Ishikawa (cell line): ENCODE results near the gene XRCC5.

Experiments used
- CEBPB ChIP-seq: IDR thresholded peaks from 2 replicates; pipeline ENCODE4 v1.6.1; 2012
- CREB1 ChIP-seq: IDR thresholded peaks from 2 replicates; pipeline ENCODE4 v1.6.1; 2012; ENCODE audit warnings: low read depth
- EGR1 ChIP-seq: IDR thresholded peaks from 2 replicates; pipeline ENCODE4 v1.6.1; 2012
- EP300 ChIP-seq: IDR thresholded peaks from 2 replicates; pipeline ENCODE4 v1.6.1; 2012; ENCODE audit warnings: borderline replicate concordance
- FOXM1 ChIP-seq: IDR thresholded peaks from 2 replicates; pipeline ENCODE4 v1.6.1; 2012; ENCODE audit warnings: low read depth, borderline replicate concordance
- NFIC ChIP-seq: IDR thresholded peaks from 2 replicates; pipeline ENCODE4 v1.6.1; 2012
- RAD21 ChIP-seq: IDR thresholded peaks from 2 replicates; pipeline ENCODE4 v1.6.1; 2012; ENCODE audit warnings: low read depth
- TAF1 ChIP-seq: IDR thresholded peaks from 2 replicates; pipeline ENCODE4 v1.6.1; 2012; ENCODE audit warnings: low read depth, mild to moderate bottlenecking
- TCF12 ChIP-seq: IDR thresholded peaks from 2 replicates; pipeline ENCODE4 v1.6.1; 2012; ENCODE audit warnings: low read depth
- TEAD4 ChIP-seq: IDR thresholded peaks from 2 replicates; pipeline ENCODE4 v1.6.1; 2012
- YY1 ChIP-seq: IDR thresholded peaks from 2 replicates; pipeline ENCODE4 v1.6.1; 2012; ENCODE audit warnings: low read depth
- ZBTB7A ChIP-seq: IDR thresholded peaks from 2 replicates; pipeline ENCODE4 v1.6.1; 2012; ENCODE audit warnings: low read depth
- TF ChIP-seq, protein P1 (sequence below): IDR thresholded peaks from 2 replicates; pipeline ENCODE4 v1.6.1; 2012
- TF ChIP-seq, protein P2 (sequence below): IDR thresholded peaks from 2 replicates; pipeline ENCODE4 v1.6.1; 2012
- TF ChIP-seq, protein P3 (sequence below): IDR thresholded peaks from 2 replicates; pipeline ENCODE4 v1.6.1; 2012; ENCODE audit warnings: low read depth, mild to moderate bottlenecking

Gene XRCC5

DNA sequence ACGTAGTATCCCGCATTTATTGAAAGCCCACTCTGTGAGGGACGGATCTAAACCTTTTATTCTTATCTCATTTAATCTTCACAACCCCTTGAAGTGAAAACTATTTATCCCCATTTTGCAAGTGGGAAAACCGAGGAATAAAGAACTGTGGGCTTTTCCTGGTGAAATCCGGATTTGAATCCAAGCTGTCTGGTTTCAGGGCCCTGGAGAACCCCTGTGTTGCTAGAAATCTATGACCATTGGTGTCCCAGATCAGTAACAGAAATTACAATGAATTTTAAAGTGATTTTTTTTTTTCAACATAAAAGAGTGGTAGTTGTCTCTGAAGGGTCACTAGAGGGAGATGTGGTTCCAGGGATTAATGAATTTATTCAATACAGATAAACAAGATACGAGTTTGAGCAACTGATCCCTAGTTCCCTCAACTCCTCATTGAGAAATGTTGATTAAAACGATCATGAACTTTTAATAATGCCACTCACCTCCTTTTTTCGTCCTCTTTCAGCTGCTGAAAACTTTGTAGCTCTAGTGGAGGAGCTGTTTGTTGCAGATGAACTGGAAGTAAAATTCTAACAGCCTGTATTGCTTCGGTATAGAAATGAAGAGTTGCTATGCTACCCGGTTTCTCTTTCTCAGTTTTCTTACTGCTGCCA is 940 bp downstream of the XRCC5 start:
- TF ChIP-seq TCF12 (no peak), CEBPB (no peak), EP300 (no peak), NFIC (no peak), FOXM1 (no peak), TEAD4 (no peak), RAD21 (no peak), ZBTB7A (no peak), CREB1 (no peak), TAF1 (no peak; the same call in 1 of the 2 replicates), EGR1 (no peak)
- TF ChIP-seq, protein P1, sequence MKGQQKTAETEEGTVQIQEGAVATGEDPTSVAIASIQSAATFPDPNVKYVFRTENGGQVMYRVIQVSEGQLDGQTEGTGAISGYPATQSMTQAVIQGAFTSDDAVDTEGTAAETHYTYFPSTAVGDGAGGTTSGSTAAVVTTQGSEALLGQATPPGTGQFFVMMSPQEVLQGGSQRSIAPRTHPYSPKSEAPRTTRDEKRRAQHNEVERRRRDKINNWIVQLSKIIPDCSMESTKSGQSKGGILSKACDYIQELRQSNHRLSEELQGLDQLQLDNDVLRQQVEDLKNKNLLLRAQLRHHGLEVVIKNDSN: no peak

DNA sequence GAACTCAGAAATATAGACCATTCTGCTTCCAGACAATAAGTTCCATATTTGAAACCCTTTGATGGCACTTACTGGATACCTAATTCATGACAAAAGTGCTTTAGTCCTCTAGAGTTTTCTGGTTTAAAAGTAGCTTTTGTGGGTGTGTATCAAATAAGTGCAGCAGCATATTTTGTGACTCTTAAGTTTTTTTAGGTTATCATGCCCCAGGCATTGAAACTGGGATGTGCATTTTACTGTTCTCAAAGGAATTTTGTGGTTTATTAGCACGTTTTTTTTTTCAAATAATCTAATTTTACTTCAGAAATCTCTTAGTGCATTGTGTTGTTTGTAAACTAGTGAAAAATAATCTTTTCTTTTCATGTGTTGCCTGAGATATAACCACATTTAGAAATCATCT is 1.5 kb downstream of the XRCC5 start:
- TF ChIP-seq FOXM1 (no peak), TEAD4 (no peak), TCF12 (no peak), ZBTB7A (no peak), CEBPB (no peak), EP300 (no peak), EGR1 (no peak), CREB1 (no peak), NFIC (no peak), YY1 (no peak), TAF1 (no peak), RAD21 (no peak)
- TF ChIP-seq, protein P2, sequence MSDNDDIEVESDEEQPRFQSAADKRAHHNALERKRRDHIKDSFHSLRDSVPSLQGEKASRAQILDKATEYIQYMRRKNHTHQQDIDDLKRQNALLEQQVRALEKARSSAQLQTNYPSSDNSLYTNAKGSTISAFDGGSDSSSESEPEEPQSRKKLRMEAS: no peak
- TF ChIP-seq, protein P3, sequence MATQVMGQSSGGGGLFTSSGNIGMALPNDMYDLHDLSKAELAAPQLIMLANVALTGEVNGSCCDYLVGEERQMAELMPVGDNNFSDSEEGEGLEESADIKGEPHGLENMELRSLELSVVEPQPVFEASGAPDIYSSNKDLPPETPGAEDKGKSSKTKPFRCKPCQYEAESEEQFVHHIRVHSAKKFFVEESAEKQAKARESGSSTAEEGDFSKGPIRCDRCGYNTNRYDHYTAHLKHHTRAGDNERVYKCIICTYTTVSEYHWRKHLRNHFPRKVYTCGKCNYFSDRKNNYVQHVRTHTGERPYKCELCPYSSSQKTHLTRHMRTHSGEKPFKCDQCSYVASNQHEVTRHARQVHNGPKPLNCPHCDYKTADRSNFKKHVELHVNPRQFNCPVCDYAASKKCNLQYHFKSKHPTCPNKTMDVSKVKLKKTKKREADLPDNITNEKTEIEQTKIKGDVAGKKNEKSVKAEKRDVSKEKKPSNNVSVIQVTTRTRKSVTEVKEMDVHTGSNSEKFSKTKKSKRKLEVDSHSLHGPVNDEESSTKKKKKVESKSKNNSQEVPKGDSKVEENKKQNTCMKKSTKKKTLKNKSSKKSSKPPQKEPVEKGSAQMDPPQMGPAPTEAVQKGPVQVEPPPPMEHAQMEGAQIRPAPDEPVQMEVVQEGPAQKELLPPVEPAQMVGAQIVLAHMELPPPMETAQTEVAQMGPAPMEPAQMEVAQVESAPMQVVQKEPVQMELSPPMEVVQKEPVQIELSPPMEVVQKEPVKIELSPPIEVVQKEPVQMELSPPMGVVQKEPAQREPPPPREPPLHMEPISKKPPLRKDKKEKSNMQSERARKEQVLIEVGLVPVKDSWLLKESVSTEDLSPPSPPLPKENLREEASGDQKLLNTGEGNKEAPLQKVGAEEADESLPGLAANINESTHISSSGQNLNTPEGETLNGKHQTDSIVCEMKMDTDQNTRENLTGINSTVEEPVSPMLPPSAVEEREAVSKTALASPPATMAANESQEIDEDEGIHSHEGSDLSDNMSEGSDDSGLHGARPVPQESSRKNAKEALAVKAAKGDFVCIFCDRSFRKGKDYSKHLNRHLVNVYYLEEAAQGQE: no peak
- TF ChIP-seq, protein P1: no peak

GRCh38 chr2:216111122-216111521 is 2.0 kb downstream of the XRCC5 start:
- no peak for TF ChIP-seq NFIC
- TF ChIP-seq, protein P2: no peak
- no peak for TF ChIP-seq TAF1
- TF ChIP-seq, protein P3: no peak
- TF ChIP-seq EGR1: no peak
- TF ChIP-seq FOXM1: no peak
- TF ChIP-seq TCF12: no peak
- no peak for TF ChIP-seq YY1
- TF ChIP-seq ZBTB7A: no peak
- no peak for TF ChIP-seq CEBPB
- TF ChIP-seq, protein P1: no peak
- no peak for TF ChIP-seq EP300
- no peak for TF ChIP-seq RAD21
- no peak for TF ChIP-seq CREB1
- TF ChIP-seq TEAD4: no peak

DNA sequence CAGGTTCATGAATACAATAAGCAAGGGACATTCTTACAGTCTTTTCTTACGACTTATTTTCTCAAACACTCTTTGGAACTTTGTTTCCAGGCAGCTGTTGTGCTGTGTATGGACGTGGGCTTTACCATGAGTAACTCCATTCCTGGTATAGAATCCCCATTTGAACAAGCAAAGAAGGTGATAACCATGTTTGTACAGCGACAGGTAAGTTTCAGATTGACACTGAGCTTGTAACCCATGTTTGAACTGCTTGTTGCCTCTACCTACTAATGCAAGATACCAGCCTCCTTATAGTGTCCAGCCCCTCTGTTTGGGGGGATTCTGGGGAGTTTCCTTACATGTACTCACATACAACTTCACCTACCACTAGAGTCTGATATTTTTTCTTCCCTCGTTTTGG is 3.8 kb downstream of the XRCC5 start:
- no peak for TF ChIP-seq EGR1
- no peak for TF ChIP-seq TEAD4
- TF ChIP-seq, protein P3: no peak
- no peak for TF ChIP-seq CEBPB
- TF ChIP-seq NFIC: no peak
- no peak for TF ChIP-seq TCF12
- TF ChIP-seq YY1: no peak
- no peak for TF ChIP-seq CREB1
- TF ChIP-seq EP300: no peak
- TF ChIP-seq ZBTB7A: no peak
